GM21737 (cell line): ENCODE results near the gene FOXJ1.

Experiments used
- ATAC-seq: cut with Tn5 transposase; IDR thresholded peaks from one replicate; pipeline ENCODE4 v1.9.1; 2021; ENCODE audit warnings: mild to moderate bottlenecking, moderate library complexity; ENCODE audit not compliant: unreplicated experiment

Gene FOXJ1

GRCh38 chr17:76142585-76143041, 1.6 kb upstream of the FOXJ1 start:
- ATAC-seq: no peak

GRCh38 chr17:76142039-76142584, 1.1 kb upstream of the FOXJ1 start:
- ATAC-seq: no peak

- no peak for ATAC-seq
Observed at GRCh38 chr17:76140661-76141211, 309 bp downstream of the FOXJ1 start.

GRCh38 chr17:76139801-76140660, 1.0 kb downstream of the FOXJ1 start:
- no peak for ATAC-seq

- ATAC-seq: no peak
Observed at GRCh38 chr17:76138896-76139752, 1.9 kb downstream of the FOXJ1 start.

GRCh38 chr17:76138234-76138895, 2.7 kb downstream of the FOXJ1 start:
- no peak for ATAC-seq

GRCh38 chr17:76137351-76138233, 3.5 kb downstream of the FOXJ1 start:
- ATAC-seq: no peak

- no peak for ATAC-seq
Observed at GRCh38 chr17:76137001-76137350, 4.1 kb downstream of the FOXJ1 start.

- ATAC-seq: no peak
Observed at GRCh38 chr17:76136276-76137000, 4.6 kb downstream of the FOXJ1 start.

GRCh38 chr17:76135810-76136188, 5.2 kb downstream of the FOXJ1 start:
- no peak for ATAC-seq

- no peak for ATAC-seq
Observed at GRCh38 chr17:76134911-76135809, 5.9 kb downstream of the FOXJ1 start.

GRCh38 chr17:76132574-76133338, 8.3 kb downstream of the FOXJ1 start:
- no peak for ATAC-seq

GRCh38 chr17:76131692-76132573, 9.1 kb downstream of the FOXJ1 start:
- ATAC-seq: no peak

GRCh38 chr17:76131051-76131691, 9.9 kb downstream of the FOXJ1 start:
- ATAC-seq: no peak

- ATAC-seq: no peak
Observed at GRCh38 chr17:76130473-76130872, 10.6 kb downstream of the FOXJ1 start.

- no peak for ATAC-seq
Observed at GRCh38 chr17:76125922-76126321, 15.1 kb downstream of the FOXJ1 start.
